HepG2 (cell line): Measurements from ENCODE around the gene PHYHIPL. TPM values are rescaled to one million over a fixed set of nuclear protein-coding genes. Genes with fewer than 3 reads are reported as not detected.

Experiments used
- ATAC-seq: fragments of 200-7000 bp; cut with Tn5 transposase; 3 replicates; pipeline ENCODE4 v1.9.1; 2020; ENCODE audit warnings: mild to moderate bottlenecking, moderate library complexity
- BruUV-seq: library from RNA; stranded (reverse); fragments of 400-500 nt; replicated peaks from 2 replicates; lab custom pipeline; 2021; lab: Mats Ljungman, UMichigan
- CTCF ChIA-PET: fragments of 300-600 bp; formaldehyde crosslinking; extraction: SDS; loops from one replicate; lab custom pipeline; 2021; ENCODE audit warnings: low total read pairs, inconsistent platforms, low intra/inter-chr PET ratio; lab: Yijun Ruan, JAX
- POLR2A ChIA-PET: fragments of 350-600 bp; sonication (Branson Sonifier 250); formaldehyde crosslinking; loops from one replicate; lab custom pipeline; 2020; ENCODE audit warnings: antibody characterized with exemption, inconsistent platforms; lab: Yijun Ruan, JAX
- DNase-seq: peaks from one replicate; pipeline ENCODE4 v3.0.0-alpha.2; 2015; ENCODE audit warnings: low spot score
- FAIRE-seq: peaks from 3 replicates; lab custom pipeline; 2011; peaks lifted over from hg19 to GRCh38; lab: Jason Lieb, UNC
- H2AFZ ChIP-seq: one replicate; pipeline ENCODE4 v1.6.1; 2011; ENCODE audit warnings: low read length, inconsistent platforms
- H3K27ac ChIP-seq: fragments of 300-600 bp; 3 replicates; pipeline ENCODE4 v1.8.0; 2011; ENCODE audit warnings: mixed run types, mild to moderate bottlenecking, mixed read lengths, low read length, inconsistent platforms; ENCODE audit not compliant: insufficient read depth; ENCODE audit errors: extremely low read length
- H3K27me3 ChIP-seq, 2 experiments: fragments of 200-600 bp in 1 of 2; 2 replicates in 1 of 2; 3 replicates in 1 of 2; pipeline versions ENCODE4 v1.6.0 to v1.8.0; 2011; ENCODE audit warnings: low read length in 2 of 2, mild to moderate bottlenecking in 2 of 2, moderate library complexity in 2 of 2, inconsistent platforms in 1 of 2; ENCODE audit not compliant: insufficient read depth in 2 of 2, control insufficient read depth in 1 of 2
- H3K36me3 ChIP-seq, 2 experiments: fragments of 200-600 bp in 1 of 2; replicated peaks in 1 of 2; 2 replicates in 1 of 2; 3 replicates in 1 of 2; pipeline versions ENCODE4 v1.5.1 to v1.8.0; 2011; ENCODE audit warnings: low read length in 2 of 2, inconsistent platforms in 1 of 2; ENCODE audit not compliant: insufficient read depth in 2 of 2, control insufficient read depth in 1 of 2
- H3K4me1 ChIP-seq: 2 replicates; pipeline ENCODE4 v1.5.1; 2012; ENCODE audit warnings: low read length, inconsistent platforms; ENCODE audit not compliant: insufficient read depth
- H3K4me2 ChIP-seq: 2 replicates; pipeline ENCODE4 v1.6.0; 2011; ENCODE audit warnings: low read depth, low read length, inconsistent platforms
- H3K4me3 ChIP-seq, 3 experiments: fragments of 200-600 bp in 1 of 3; sonication (generic), shearing (Covaris generic) in 1 of 3; replicated peaks in 1 of 3; 2 replicates each; pipeline ENCODE4 v1.5.1; 2011 to 2016; ENCODE audit warnings: low read length in 3 of 3, inconsistent platforms in 2 of 3, low read depth in 2 of 3, mild to moderate bottlenecking in 2 of 3, control low read depth in 1 of 3, mixed read lengths in 1 of 3; ENCODE audit not compliant: insufficient read depth in 1 of 3
- H3K79me2 ChIP-seq: one replicate; pipeline ENCODE4 v1.6.1; 2011; ENCODE audit warnings: low read length, inconsistent platforms; ENCODE audit not compliant: insufficient read depth
- H3K9ac ChIP-seq: 2 replicates; pipeline ENCODE4 v1.6.0; 2011; ENCODE audit warnings: mild to moderate bottlenecking, low read depth, low read length, inconsistent platforms; ENCODE audit not compliant: insufficient read depth
- H3K9me3 ChIP-seq: 2 replicates; pipeline ENCODE4 v1.5.1; 2012; ENCODE audit warnings: mild to moderate bottlenecking, low read length
- H4K20me1 ChIP-seq: 2 replicates; pipeline ENCODE4 v1.6.0; 2011; ENCODE audit warnings: inconsistent platforms, mild to moderate bottlenecking, low read length, moderate library complexity; ENCODE audit not compliant: insufficient read depth
- AGO2 ChIP-seq: fragments of 200-400 bp; formaldehyde crosslinking; optimal IDR thresholded peaks from 2 replicates; pipeline ENCODE3; 2017; ENCODE audit warnings: mild to moderate bottlenecking, low read depth, low read length, moderate library complexity
- ATF7 ChIP-seq, 2 experiments: fragments of 450-650 bp in 1 of 2; sonication (generic) in 1 of 2; formaldehyde crosslinking in 1 of 2; IDR thresholded peaks; 2 replicates each; pipeline versions ENCODE4 v1.4.0 to v1.6.1; 2016 to 2020; ENCODE audit warnings: antibody characterized with exemption in 1 of 2, mild to moderate bottlenecking in 1 of 2, missing genetic modification reagents in 1 of 2
- PCBP2 ChIP-seq: fragments of 200-400 bp; formaldehyde crosslinking; optimal IDR thresholded peaks from 2 replicates; pipeline ENCODE3; 2018; ENCODE audit warnings: low read length, low read depth; ENCODE audit not compliant: poor library complexity, severe bottlenecking
- RBM22 ChIP-seq: fragments of 200-400 bp; formaldehyde crosslinking; optimal IDR thresholded peaks from 2 replicates; pipeline ENCODE3; 2017; ENCODE audit warnings: mild to moderate bottlenecking, low read length, moderate library complexity
- RCOR2 ChIP-seq: IDR thresholded peaks from 2 replicates; pipeline ENCODE4 v1.6.1; 2016; ENCODE audit warnings: missing biosample characterization, missing genetic modification reagents
- ZNF251 ChIP-seq: sonication (generic); formaldehyde crosslinking; IDR thresholded peaks from 2 replicates; pipeline ENCODE4 v1.9.0; 2021; ENCODE audit warnings: mild to moderate bottlenecking, missing genetic modification reagents
- WGBS: methylation state at CpG from one replicate; pipeline ENCODE4 v1.1.6; 2017; ENCODE audit warnings: low lambda C conversion rate; 5-methylcytosine and 5-hydroxymethylcytosine counted together
- in situ Hi-C: cut with HindIII; loops from 2 replicates; pipeline ENCODE4 v1.10.0; 2017; ENCODE audit warnings: low pct_unique_long_range_greater_than_20kb; ENCODE audit not compliant: extremely low pct_ligation_motif_present
- intact Hi-C: fragments of 100-400 bp; cut with micrococcal nuclease; formaldehyde crosslinking; loops from one replicate; pipeline ENCODE4 v1.10.0; 2022; ENCODE audit not compliant: unreplicated experiment
- polyA plus RNA-seq, 8 experiments: library from polyadenylated mRNA; depleted of rRNA in 3 of 8; stranded (reverse) in 7 of 8; unstranded in 1 of 8; fragments of >200 nt; fragmentation: Illumina TruSeq in 4 of 8; extraction: Trizol in 4 of 8; gene quantifications; 2 replicates each; pipeline versions ENCODE4 v1.2.1 to v1.2.3, GENCODE V29; 2011 to 2016; ENCODE audit warnings: low read depth in 4 of 8, missing spikeins in 1 of 8, mixed read lengths in 1 of 8; ENCODE audit not compliant: insufficient read depth in 1 of 8
- total RNA-seq, 5 experiments: library from RNA; depleted of rRNA; stranded (reverse); fragments of >200 nt; fragmentation: Illumina TruSeq; extraction: Trizol; gene quantifications; 2 replicates each; pipeline ENCODE4 v1.2.3, GENCODE V29; 2016; ENCODE audit warnings: low read depth in 1 of 5

Gene PHYHIPL
- total and polyA plus RNA-seq, 2 of the 13 experiments (the other 11 are each of a cell fraction or from before 2014, with no cell fraction given), result 40.6 to 78.5 TPM

DNA sequence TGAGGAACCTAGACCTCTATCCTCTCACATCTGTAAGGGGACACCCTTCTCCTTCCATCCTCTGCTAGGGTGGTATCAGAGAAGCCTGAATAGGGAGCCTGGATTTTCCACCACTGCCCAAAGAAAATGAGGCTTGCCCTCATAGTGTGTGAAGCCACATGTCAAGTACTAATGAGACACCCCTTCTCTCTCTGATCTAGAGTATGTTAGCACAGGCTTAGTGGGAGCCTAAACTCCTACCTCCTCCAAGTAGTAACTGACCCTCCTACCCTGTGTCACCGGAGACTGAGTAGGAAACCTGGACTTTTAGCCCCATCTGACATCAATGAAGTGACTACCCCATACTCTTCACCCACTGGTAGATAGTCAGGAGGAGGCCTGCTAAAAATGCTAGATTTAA lies 65.6 kb downstream of the PHYHIPL start:
- POLR2A ChIA-PET, result no interaction called here
- Histone ChIP-seq H4K20me1 (no peaks in the 10 kb centered on the region; the same call in 1 of the 2 replicates), H3K27ac (no peak overlapping the region), H3K79me2 (peaks cover 2% of the 10 kb centered on the region), H2AFZ (no peak overlapping the region), H3K27me3 (no peaks in the 10 kb centered on the region), H3K4me1 (no peaks in the 10 kb centered on the region), H3K36me3 (peaks cover 20 to 81% of the 10 kb centered on the region in 2 experiments), H3K4me3 (no peak overlapping the region), H3K4me2 (no peak overlapping the region), H3K9ac (no peak overlapping the region), H3K9me3 (no peaks in the 10 kb centered on the region)
- FAIRE-seq, result no peak
- intact Hi-C loops, result loop anchor here (5.0 to 10.0 kb wide), 4 partner anchors 225 to 583 kb away; no protein-coding TSS in a partner anchor
- no peak; the same call in 1 of the 3 replicates for ATAC-seq
- no peak for DNase-seq
- TF ChIP-seq RBM22, result peak; percentile 98
- no peak for TF ChIP-seq ZNF251 (CRISPR knock-in tag)
- no TSS peak for BruUV-seq
- in situ Hi-C loops, result no loop called here
- WGBS, result 100% methylated on average over 1 of the region's 1 CpG
- CTCF ChIA-PET, result no interaction called here

GRCh38 chr10:59242991-59243390 lies 66.5 kb downstream of the PHYHIPL start:
- Histone ChIP-seq H3K79me2 (peaks cover under 1% of the 10 kb centered on the region), H3K9ac (no peak overlapping the region)
- no peak for DNase-seq
- TF ChIP-seq PCBP2 (no peak), RCOR2 (no peak), ZNF251 (CRISPR knock-in tag) (no peak), AGO2 (peak; percentile 40), ATF7 (IDR thresholded peaks at IDR 0.05) (peak; percentile 95), ATF7 (CRISPR knock-in tag; IDR thresholded peaks at IDR 0.05) (no peak)
- TF ChIP-seq, all 625 proteins: peak for 2
- Histone ChIP-seq H3K4me3 (no peak overlapping the region), H3K4me2 (no peak overlapping the region), H3K36me3 (peaks cover 18 to 78% of the 10 kb centered on the region in 2 experiments), H2AFZ (no peak overlapping the region), H3K27ac (no peak overlapping the region), H3K27me3 (no peaks in the 10 kb centered on the region), H3K9me3 (no peaks in the 10 kb centered on the region), H4K20me1 (no peaks in the 10 kb centered on the region; the same call in 1 of the 2 replicates), H3K4me1 (no peaks in the 10 kb centered on the region)
- CTCF ChIA-PET, result no interaction called here
- BruUV-seq, result TSS peak; percentile 4
- ATAC-seq (no peak), FAIRE-seq (no peak)
- intact Hi-C loops (loop anchor here (5.0 to 10.0 kb wide), 4 partner anchors 224 to 582 kb away; no protein-coding TSS in a partner anchor), in situ Hi-C loops (no loop called here)
- POLR2A ChIA-PET, result no interaction called here
- 97% methylated on average over 3 of the region's 3 CpGs for WGBS
